Spinal cord (tissue), 10 donors: Measurements from ENCODE around the gene CHSY1. TPM values are rescaled to one million over a fixed set of nuclear protein-coding genes. Genes with fewer than 3 reads are reported as not detected.

Source experiments
- DNase-seq, 6 donors: peaks; one replicate each; pipeline versions ENCODE4 v3.0.0 to v3.0.0-alpha.2; 2013 to 2015; ENCODE audit warnings: low spot score in 6 of 6, low read depth in 4 of 6
- H3K27ac ChIP-seq: one replicate; pipeline ENCODE4 v1.5.1; 2013; ENCODE audit warnings: low read depth, low read length, control low read depth
- H3K27me3 ChIP-seq: one replicate; pipeline ENCODE4 v1.6.1; 2013; ENCODE audit warnings: low read length; ENCODE audit not compliant: control insufficient read depth, insufficient read depth
- H3K36me3 ChIP-seq: one replicate; pipeline ENCODE4 v1.6.1; 2013; ENCODE audit warnings: low read length; ENCODE audit not compliant: control insufficient read depth, insufficient read depth
- H3K4me1 ChIP-seq: one replicate; pipeline ENCODE4 v1.6.1; 2013; ENCODE audit warnings: low read length; ENCODE audit not compliant: control insufficient read depth, insufficient read depth
- H3K4me3 ChIP-seq: one replicate; pipeline ENCODE4 v1.5.1; 2013; ENCODE audit warnings: low read depth, low read length, control low read depth
- H3K9me3 ChIP-seq: one replicate; pipeline ENCODE4 v1.6.1; 2013; ENCODE audit warnings: low read length; ENCODE audit not compliant: control insufficient read depth, insufficient read depth
- WGBS: methylation state at CpG from one replicate; pipeline ENCODE4 v1.1.5; 2013; ENCODE audit warnings: missing lambda C conversion rate; ENCODE audit not compliant: insufficient coverage; 5-methylcytosine and 5-hydroxymethylcytosine counted together
- polyA plus RNA-seq, 2 donors: library from polyadenylated mRNA; unstranded; fragments of 120-200 nt; gene quantifications; one replicate each; pipeline ENCODE4 v1.2.1, GENCODE V29; 2013; ENCODE audit not compliant: insufficient read length in 2 of 2
- total RNA-seq, 2 donors: library from RNA; depleted of rRNA in 1 of 2; stranded (reverse); fragments of 120-200 nt in 1 of 2; fragments of >200 nt in 1 of 2; gene quantifications; one replicate each; pipeline versions ENCODE4 v1.2.3 to v1.2.4, GENCODE V29; 2013 to 2014
- donor health status: healthy.

CHSY1 gene
- total and polyA plus RNA-seq, 4 donors: 28.2 to 67.3 (median 32.6) TPM

DNA sequence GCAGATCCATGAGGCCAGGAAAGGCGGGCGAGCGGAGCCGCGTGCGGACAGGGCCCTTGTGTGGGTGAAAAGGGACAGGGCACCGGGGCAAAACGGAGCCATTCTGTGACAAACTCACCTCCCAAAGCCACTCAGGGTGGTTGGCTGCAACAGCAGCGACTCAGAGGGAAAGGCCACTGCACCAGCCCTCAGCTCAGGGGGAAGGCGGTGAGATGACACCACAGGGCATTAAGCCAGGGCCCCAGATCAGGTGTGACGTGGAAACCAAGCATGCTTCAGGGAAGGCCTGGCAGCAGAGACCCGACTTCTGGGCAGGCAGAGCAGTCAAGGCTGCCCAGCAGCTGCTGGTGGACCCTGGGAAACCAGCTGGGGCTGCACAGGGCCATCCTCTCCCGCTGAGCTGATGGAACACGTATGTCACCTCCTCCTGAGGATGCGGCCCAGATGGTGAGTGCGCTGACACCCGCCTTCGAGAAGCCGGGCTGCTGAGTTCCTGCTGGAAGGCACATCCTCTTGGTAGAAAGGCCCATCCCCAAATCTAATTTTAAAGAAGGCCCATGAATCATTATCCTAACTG, 82.3 kb downstream of the CHSY1 start:
- Histone ChIP-seq H3K36me3 (peaks cover 21% of the 10 kb centered on the region), H3K9me3 (peaks cover 8% of the 10 kb centered on the region), H3K4me1 (peaks cover 28% of the 10 kb centered on the region), H3K27me3 (no peaks in the 10 kb centered on the region), H3K4me3 (no peak overlapping the region), H3K27ac (no peak overlapping the region)
- WGBS: 83% methylated on average over 17 of the region's 19 CpGs
- no peak for DNase-seq

DNA sequence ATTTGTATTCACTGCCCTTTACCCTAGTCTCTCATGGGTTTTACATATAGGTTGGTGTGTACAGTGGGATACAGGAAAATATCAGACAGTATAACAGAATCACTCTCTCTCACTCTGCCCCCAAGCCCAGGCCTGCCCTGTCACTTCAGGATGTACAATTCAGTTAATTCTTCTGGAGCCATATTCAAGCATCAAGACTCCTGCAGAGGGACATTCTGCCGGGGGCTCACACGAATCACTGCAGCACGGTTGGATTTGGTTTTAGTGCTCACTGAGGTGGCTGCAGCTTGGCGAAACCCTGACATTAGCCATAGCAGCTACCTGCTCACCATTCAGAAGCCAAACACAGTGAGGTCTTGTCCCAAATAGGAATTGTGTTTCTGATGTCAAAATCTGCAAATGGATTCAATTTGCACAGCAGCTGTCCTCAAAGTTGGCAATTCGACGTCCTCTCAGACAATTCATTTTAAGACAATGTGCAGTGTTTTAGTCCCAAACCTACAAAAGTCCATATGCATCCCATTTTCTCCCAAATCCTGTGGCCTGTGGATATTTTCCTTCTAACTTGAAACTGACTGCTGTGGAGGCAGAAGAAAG, 82.9 kb downstream of the CHSY1 start:
- Histone ChIP-seq H3K36me3 (peaks cover 15% of the 10 kb centered on the region), H3K4me1 (peaks cover 23% of the 10 kb centered on the region), H3K27me3 (no peaks in the 10 kb centered on the region), H3K4me3 (no peak overlapping the region), H3K9me3 (peaks cover 11% of the 10 kb centered on the region), H3K27ac (no peak overlapping the region)
- 88% methylated on average over 2 of the region's 6 CpGs for WGBS
- no peak for DNase-seq

DNA sequence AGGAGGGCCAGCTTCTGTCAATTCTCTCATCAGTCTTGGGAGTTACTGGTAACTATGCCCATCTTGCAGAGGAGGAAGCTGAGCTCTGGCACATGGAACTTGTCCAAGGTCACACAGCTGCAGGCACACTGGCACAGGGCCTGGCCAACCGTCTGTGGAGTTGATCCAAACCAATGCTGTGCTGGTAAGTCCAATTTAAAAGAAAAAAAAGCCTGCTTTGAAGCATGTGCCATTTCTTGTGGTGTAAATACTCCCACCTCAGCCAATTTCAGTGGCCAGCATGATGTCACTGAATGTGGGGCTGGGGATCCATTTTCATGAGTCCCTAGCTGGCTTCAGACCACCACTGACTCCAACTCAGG, 83.4 kb downstream of the CHSY1 start:
- Histone ChIP-seq H3K27ac (no peak overlapping the region), H3K36me3 (peaks cover 10% of the 10 kb centered on the region), H3K4me1 (peaks cover 17% of the 10 kb centered on the region), H3K4me3 (no peak overlapping the region), H3K27me3 (no peaks in the 10 kb centered on the region), H3K9me3 (peaks cover 11% of the 10 kb centered on the region)
- no peak for DNase-seq
- whole genome bisulfite sequencing: no CpG with 5 or more reads among the region's 1 CpG

DNA sequence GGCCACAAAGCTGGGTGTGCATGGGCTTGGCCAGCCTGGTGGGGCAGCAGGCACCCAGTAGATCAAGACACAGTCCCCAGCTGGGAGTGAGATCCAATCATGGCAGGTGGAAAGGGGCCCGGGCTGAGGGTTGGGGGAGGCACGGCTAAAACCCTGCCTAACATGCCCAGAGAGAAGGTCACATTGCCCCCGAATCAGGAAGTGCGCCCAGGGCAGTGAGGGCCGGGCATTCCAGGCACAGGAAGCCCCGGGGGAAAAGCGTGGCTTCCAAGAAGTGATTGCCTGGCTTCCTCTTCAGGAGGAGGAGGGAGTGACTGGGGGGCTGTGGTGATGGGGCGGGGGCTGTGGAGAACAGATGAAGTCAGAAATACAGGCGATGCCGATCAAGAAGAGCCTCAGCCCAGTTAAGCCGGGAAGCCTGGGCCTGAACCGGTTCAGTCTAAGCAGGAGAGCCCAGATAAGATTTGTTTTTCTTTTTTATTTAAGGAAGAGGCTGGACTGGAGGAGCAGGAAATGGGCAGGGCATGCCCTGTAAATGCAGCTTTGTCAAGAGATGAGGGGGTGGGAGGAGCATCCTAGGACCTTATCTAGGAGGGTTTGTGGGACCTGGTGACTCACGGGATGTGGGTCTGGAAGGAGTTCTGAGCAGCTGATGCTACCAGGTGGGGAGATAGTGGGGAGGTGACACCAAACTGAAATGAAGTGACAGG, 83.9 kb downstream of the CHSY1 start:
- WGBS: 93% methylated on average over 13 of the region's 13 CpGs
- peaks cover 21% of the 10 kb centered on the region for H3K4me1 ChIP-seq
- peaks cover 11% of the 10 kb centered on the region for H3K9me3 ChIP-seq
- H3K27me3 ChIP-seq: no peaks in the 10 kb centered on the region
- no peak overlapping the region for H3K4me3 ChIP-seq
- no peak for DNase-seq
- H3K36me3 ChIP-seq: peaks cover 7% of the 10 kb centered on the region
- H3K27ac ChIP-seq: peak overlapping the region; percentile 62

DNA sequence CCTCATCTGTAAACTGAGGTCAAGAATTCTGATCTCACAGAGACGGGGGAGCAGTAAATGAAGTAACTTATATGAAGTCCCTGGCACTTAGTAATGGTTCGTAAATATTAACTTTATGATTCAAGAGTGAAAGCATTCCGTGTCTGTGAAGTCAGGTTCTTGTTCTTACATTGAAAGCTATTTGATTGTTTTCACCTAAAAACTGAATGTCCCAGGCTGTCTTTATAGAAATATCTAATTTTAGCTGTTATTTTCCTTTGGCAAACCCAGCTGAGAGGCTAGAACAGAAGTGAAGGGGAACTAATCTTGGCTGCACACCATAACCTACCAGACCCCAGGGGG, 84.5 kb downstream of the CHSY1 start:
- Histone ChIP-seq H3K4me1 (peaks cover 22% of the 10 kb centered on the region), H3K27me3 (no peaks in the 10 kb centered on the region), H3K9me3 (peaks cover 11% of the 10 kb centered on the region), H3K4me3 (no peak overlapping the region), H3K36me3 (peaks cover 5% of the 10 kb centered on the region), H3K27ac (peak overlapping the region; percentile 62)
- DNase-seq: no peak
- WGBS: 92% methylated on average over 2 of the region's 3 CpGs

GRCh38 chr15:101165905-101166471, 85.9 kb downstream of the CHSY1 start:
- H3K9me3 ChIP-seq: peaks cover 11% of the 10 kb centered on the region
- H3K4me3 ChIP-seq: no peak overlapping the region
- H3K36me3 ChIP-seq: peaks cover 5% of the 10 kb centered on the region
- H3K27me3 ChIP-seq: no peaks in the 10 kb centered on the region
- no peak for DNase-seq
- H3K27ac ChIP-seq: no peak overlapping the region
- peaks cover 24% of the 10 kb centered on the region for H3K4me1 ChIP-seq
- WGBS: 100% methylated on average over 1 of the region's 2 CpGs

DNA sequence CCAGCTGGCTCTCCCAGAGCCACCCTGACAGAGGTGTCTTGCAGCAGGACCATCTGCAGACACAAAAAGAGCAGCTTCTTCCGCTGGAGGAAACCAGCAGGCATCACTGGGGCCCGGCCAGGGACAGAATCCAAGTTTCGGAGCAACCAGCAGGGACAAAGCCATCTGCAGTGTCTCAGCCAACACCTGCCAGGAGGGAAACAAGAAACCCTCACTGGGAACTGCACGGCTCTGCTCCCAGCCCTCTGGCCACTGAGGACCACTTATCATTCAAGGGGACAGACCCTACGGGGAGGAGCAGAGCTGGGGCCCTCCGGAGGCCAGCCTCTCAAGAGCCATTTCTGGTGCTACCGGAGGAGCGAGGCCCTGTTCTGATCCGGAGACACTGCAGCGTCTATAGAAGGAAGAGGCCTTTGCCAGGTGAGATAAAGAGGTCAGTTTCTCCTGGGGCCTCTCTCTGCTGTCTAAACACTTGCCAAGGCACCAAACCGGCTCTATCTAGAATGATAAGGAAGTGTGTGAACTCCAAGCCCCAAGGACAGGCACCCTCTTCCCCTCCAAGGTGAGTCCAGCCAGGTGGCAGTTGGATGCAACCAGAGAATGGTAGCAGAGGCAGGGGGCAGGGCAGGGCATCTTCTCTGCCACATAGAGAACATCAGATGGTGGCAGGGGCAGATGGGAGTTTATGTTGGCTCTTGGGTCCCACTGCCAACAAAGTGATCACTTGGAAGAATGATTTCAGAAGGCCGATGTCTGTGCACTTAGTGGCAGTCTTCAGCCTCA, 89.0 kb downstream of the CHSY1 start:
- DNase-seq: peak in 5 of 6 donors; percentile 13 to 87 (median 23)
- Histone ChIP-seq H3K4me3 (no peak overlapping the region), H3K36me3 (no peaks in the 10 kb centered on the region), H3K4me1 (peaks cover 16% of the 10 kb centered on the region), H3K9me3 (peaks cover 11% of the 10 kb centered on the region), H3K27me3 (no peaks in the 10 kb centered on the region), H3K27ac (no peak overlapping the region)
- WGBS: 46% methylated on average over 11 of the region's 12 CpGs

GRCh38 chr15:101161656-101162055, 90.2 kb downstream of the CHSY1 start:
- 91% methylated on average over 6 of the region's 8 CpGs for WGBS
- Histone ChIP-seq H3K27me3 (no peaks in the 10 kb centered on the region), H3K36me3 (no peaks in the 10 kb centered on the region), H3K4me1 (peaks cover 13% of the 10 kb centered on the region), H3K9me3 (peaks cover 11% of the 10 kb centered on the region), H3K27ac (no peak overlapping the region), H3K4me3 (no peak overlapping the region)
- no peak for DNase-seq

DNA sequence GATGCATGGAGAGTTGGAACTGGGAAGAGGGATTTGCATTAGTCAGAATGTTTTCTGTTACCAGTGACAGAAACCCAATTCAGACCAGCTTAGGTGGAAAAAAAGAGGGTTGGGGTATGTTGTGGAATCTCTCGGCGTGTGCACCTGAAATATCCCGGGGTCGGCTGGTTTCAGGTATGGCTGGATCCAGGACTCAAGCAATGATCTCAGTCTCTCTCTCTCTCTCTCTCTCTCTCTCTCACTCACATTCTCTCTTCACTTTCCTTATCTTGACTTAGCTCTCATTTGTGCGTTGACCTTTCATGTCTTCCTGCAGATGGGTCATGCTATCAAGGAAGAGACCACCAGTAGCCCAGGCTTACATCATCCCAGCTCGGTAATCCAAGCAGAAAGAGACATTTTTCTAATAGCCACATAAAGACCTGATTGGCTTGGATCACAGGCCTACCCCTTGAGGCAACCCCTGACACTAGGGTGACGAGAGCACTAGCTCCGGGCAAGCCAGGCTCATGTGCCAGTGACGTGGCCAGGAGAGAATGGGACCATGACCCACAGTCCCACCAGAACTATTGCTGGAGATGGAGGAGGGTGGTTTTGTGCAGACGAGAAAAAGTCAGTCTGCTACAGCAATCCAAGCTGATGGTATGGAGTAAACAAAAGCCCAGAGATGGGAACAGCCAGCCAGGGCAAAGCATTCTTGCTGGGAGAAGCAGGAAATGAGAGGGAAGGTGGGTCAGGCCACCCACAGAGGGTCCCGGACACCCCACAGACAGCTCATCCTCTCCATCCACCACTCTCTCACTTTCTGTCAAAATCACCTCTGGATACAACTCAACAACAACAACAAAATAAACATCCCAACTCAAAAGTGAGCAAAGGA, 91.7 kb downstream of the CHSY1 start:
- Histone ChIP-seq H3K4me3 (no peak overlapping the region), H3K36me3 (no peaks in the 10 kb centered on the region), H3K27ac (no peak overlapping the region), H3K27me3 (no peaks in the 10 kb centered on the region), H3K9me3 (peaks cover 3% of the 10 kb centered on the region), H3K4me1 (peaks cover 13% of the 10 kb centered on the region)
- 86% methylated on average over 4 of the region's 11 CpGs for WGBS
- DNase-seq: no peak
